Esophagus squamous epithelium (tissue), 5 donors: ENCODE measurements around the gene CLMP. TPM values are rescaled to one million over a fixed set of nuclear protein-coding genes. Genes with fewer than 3 reads are reported as not detected.

ENCODE experiments used
- DNase-seq: peaks from one replicate; lab custom pipeline; 2025; lab: John Stamatoyannopoulos, UW
- H3K27ac ChIP-seq, 4 donors: fragments of 200-600 bp; sonication (generic); one replicate each; pipeline ENCODE4 v1.5.1; 2016 to 2019; ENCODE audit warnings: mild to moderate bottlenecking in 1 of 4
- H3K27me3 ChIP-seq, 4 donors: fragments of 200-600 bp; sonication (generic); 1 replicate in 3 of 4; 2 replicates in 1 of 4; pipeline versions ENCODE4 v1.5.1 to v1.6.0; 2017 to 2021; ENCODE audit warnings: antibody characterized with exemption in 1 of 4
- H3K36me3 ChIP-seq, 3 donors: fragments of 200-600 bp; sonication (generic); one replicate each; pipeline ENCODE4 v1.5.1; 2016 to 2019
- H3K4me1 ChIP-seq, 3 donors: fragments of 200-600 bp; sonication (generic); one replicate each; pipeline ENCODE4 v1.5.1; 2017 to 2019
- H3K4me3 ChIP-seq, 4 donors: fragments of 200-600 bp; sonication (generic); 1 replicate in 3 of 4; 2 replicates in 1 of 4; pipeline ENCODE4 v1.5.1; 2016 to 2019; ENCODE audit warnings: mild to moderate bottlenecking in 2 of 4, moderate library complexity in 1 of 4
- H3K9me3 ChIP-seq, 3 donors: fragments of 200-600 bp; sonication (generic); one replicate each; pipeline ENCODE4 v1.5.1; 2016 to 2019
- POLR2A ChIP-seq, 4 donors: fragments of 450-650 bp; IDR thresholded peaks; one replicate each; pipeline ENCODE4 v1.6.1; 2017; ENCODE audit warnings: antibody characterized with exemption in 4 of 4, mild to moderate bottlenecking in 4 of 4, moderate library complexity in 3 of 4
- WGBS, 2 donors: methylation state at CpG; one replicate each; pipeline ENCODE4 v1.1.5; 2018; 5-methylcytosine and 5-hydroxymethylcytosine counted together
- intact Hi-C: fragments of 100-400 bp; cut with DNase I; formaldehyde crosslinking; loops from one replicate; pipeline ENCODE4 v1.15.0; 2022
- small RNA-seq, 4 donors: library from RNA; depleted of rRNA; stranded (forward); fragments of <200 nt; gene quantifications; one replicate each; pipeline ENCODE3, GENCODE V24; 2016
- total RNA-seq, 4 donors: library from RNA; depleted of rRNA; stranded (reverse); fragments of >200 nt; gene quantifications; one replicate each; pipeline ENCODE4 v1.1.0, GENCODE V29; 2016
- TF ChIP-seq, protein P1 (sequence below), 6 experiments: fragments of 450-650 bp in 4 of 6; fragments of 200-600 bp in 2 of 6; sonication (generic) in 2 of 6; IDR thresholded peaks; one replicate each; pipeline ENCODE4 v1.5.1; 2016 to 2019; ENCODE audit warnings: antibody characterized with exemption in 6 of 6, mild to moderate bottlenecking in 4 of 6, moderate library complexity in 4 of 6
- donor health status: DM: yes; HTN: yes; CAD: no.

CLMP gene
- total RNA-seq, 4 donors from 2014 or later: 4.8 to 47.9 (median 15.2) TPM

DNA sequence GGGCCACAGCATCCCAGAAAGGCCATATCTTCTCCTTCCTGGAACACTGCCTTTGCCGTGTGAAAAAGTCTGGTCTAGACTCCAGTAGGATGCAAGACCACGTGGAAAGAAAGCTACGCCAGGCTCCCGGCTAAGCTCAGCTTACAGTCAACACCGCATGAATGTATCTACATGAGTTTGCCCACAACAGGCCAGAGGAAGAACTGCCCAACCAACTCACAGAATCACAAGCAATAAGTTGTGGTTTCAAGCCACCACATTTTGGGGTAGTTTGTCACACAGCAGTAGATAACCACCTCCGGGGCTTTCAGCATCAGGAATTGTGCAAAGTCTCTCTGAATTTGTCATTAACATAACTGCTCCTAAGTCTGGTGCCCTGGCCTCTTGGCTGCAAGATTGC, 160.5 kb downstream of the CLMP start:
- DNase-seq: no peak
- no peaks in the 10 kb centered on the region for H3K36me3 ChIP-seq
- H3K9me3 ChIP-seq: no peaks in the 10 kb centered on the region
- no peaks in the 10 kb centered on the region for H3K4me1 ChIP-seq
- intact Hi-C loops: no loop called here
- no peak overlapping the region for H3K4me3 ChIP-seq
- WGBS, 2 donors: 66 to 81% methylated on average over 6 of the region's 6 CpGs
- no peak for TF ChIP-seq POLR2A (IDR thresholded peaks at IDR 0.05)
- TF ChIP-seq, protein P1, sequence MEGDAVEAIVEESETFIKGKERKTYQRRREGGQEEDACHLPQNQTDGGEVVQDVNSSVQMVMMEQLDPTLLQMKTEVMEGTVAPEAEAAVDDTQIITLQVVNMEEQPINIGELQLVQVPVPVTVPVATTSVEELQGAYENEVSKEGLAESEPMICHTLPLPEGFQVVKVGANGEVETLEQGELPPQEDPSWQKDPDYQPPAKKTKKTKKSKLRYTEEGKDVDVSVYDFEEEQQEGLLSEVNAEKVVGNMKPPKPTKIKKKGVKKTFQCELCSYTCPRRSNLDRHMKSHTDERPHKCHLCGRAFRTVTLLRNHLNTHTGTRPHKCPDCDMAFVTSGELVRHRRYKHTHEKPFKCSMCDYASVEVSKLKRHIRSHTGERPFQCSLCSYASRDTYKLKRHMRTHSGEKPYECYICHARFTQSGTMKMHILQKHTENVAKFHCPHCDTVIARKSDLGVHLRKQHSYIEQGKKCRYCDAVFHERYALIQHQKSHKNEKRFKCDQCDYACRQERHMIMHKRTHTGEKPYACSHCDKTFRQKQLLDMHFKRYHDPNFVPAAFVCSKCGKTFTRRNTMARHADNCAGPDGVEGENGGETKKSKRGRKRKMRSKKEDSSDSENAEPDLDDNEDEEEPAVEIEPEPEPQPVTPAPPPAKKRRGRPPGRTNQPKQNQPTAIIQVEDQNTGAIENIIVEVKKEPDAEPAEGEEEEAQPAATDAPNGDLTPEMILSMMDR (IDR thresholded peaks at IDR 0.05): no peak
- H3K27me3 ChIP-seq: no peaks in the 10 kb centered on the region
- H3K27ac ChIP-seq: no peak overlapping the region

DNA sequence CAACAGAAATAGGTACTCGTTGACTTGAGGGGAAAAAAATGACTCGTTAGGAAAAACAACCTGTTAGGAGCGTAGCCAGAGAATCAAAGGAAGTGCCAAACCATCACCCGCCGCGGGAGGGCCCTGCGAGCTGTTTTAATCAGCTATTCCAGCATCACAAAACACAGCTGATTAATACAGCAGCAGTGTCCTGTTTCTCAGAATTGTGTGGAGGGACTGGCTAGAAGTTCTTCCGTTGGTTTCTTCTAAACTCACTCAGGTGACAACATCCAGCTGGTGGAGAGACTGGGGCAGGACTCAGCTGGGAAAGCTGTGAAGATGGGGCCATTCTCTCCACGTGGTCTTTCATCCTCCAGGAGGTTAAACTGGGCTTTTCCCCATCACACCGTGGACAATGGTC, 161.2 kb downstream of the CLMP start:
- H3K4me1 ChIP-seq: no peaks in the 10 kb centered on the region
- H3K27me3 ChIP-seq: no peaks in the 10 kb centered on the region
- intact Hi-C loops: no loop called here
- TF ChIP-seq, protein P1 (IDR thresholded peaks at IDR 0.05): peak in 1 of 6 experiments; percentile 19
- TF ChIP-seq POLR2A (IDR thresholded peaks at IDR 0.05): no peak
- H3K9me3 ChIP-seq: no peaks in the 10 kb centered on the region
- 43 to 50% methylated on average over 10 of the region's 10 CpGs for WGBS, 2 donors
- no peak overlapping the region for H3K4me3 ChIP-seq
- H3K36me3 ChIP-seq: no peaks in the 10 kb centered on the region
- DNase-seq: no peak
- H3K27ac ChIP-seq: no peak overlapping the region

DNA sequence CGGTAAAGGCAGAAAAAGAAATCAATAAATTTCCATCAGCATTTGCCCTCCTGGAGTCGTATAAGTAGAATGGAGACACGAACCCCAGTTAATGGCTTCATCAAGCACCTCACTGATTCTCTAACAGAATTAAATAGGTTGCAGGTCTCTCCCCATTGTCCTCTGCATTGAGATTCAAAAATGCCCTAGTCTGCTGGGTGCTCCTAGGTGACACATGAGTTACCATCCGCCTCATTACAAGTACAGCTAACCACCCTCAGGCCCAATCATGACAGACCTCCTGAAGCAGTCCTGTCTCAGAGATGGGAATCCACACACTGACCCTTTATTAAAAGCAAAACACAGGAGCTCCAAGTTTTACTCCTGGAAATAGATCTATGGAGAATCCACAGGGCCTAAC, 164.5 kb downstream of the CLMP start:
- Histone ChIP-seq H3K27me3 (peaks cover 0 to 6% (median 0%) of the 10 kb centered on the region in 4 donors), H3K27ac (no peak overlapping the region), H3K36me3 (no peaks in the 10 kb centered on the region), H3K9me3 (no peaks in the 10 kb centered on the region), H3K4me1 (no peaks in the 10 kb centered on the region), H3K4me3 (no peak overlapping the region)
- TF ChIP-seq, protein P1 (IDR thresholded peaks at IDR 0.05): no peak
- no peak for TF ChIP-seq POLR2A (IDR thresholded peaks at IDR 0.05)
- intact Hi-C loops: no loop called here
- no peak for DNase-seq
- WGBS, 2 donors: 81 to 88% methylated on average over 3 to 4 of the region's 4 CpGs

DNA sequence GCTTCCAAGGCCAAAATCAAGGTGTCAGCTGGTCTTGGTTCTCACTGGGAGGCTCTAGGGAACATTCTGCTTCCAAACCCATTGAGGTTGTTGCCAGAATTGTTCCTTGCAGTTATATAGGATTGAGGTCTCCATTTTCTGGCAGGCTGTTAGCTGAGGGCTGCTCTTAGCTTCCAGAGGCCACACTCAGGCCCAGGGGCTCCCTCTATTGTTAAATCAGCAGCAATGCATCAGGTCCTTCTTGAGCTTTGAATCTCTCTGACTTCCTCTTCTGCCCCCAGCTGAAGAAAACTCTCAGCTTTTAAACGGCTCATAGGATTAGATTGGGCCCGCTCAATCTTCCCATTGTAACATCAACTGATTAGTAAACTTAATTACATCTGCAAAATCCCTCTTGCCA, 174.1 kb downstream of the CLMP start:
- Histone ChIP-seq H3K4me3 (no peak overlapping the region), H3K4me1 (peaks cover 0 to 8% (median 5%) of the 10 kb centered on the region in 3 donors), H3K9me3 (no peaks in the 10 kb centered on the region), H3K36me3 (no peaks in the 10 kb centered on the region), H3K27me3 (peaks cover 0 to 46% (median 2%) of the 10 kb centered on the region in 4 donors), H3K27ac (no peak overlapping the region)
- 23 to 36% methylated on average over 2 of the region's 2 CpGs for WGBS, 2 donors
- intact Hi-C loops: loop anchor here (5.0 kb wide), 1 partner anchor 159 kb away; no protein-coding TSS in a partner anchor
- no peak for DNase-seq
- TF ChIP-seq, protein P1 (IDR thresholded peaks at IDR 0.05): peak in 3 of 6 experiments; percentile 12 to 47 (median 25)
- TF ChIP-seq POLR2A (IDR thresholded peaks at IDR 0.05): no peak

Small RNA genes lying within 50 kb of the gene (small RNA-seq; reads per million reads assigned to genes)
- 0 reads per million in 4 donors for gene RPL31P47
- 0 reads per million in 4 donors for gene SNORD14C
- 0 reads per million in 4 donors for gene SNORD14D
- gene SNORD14E: 218 to 856 (median 689) reads per million in 4 donors

Other genes with a start within 250 kb of the CLMP start
- gene BSX, start 213.4 kb downstream of the CLMP start, total RNA-seq: not detected
- 1,000 to 10,000 TPM in 2 of 4 donors, 100 to 1,000 TPM in 2; 767 to 1,626 (median 1,046) TPM for gene HSPA8, start 133.1 kb downstream of the CLMP start, total RNA-seq
- 1 to 10 TPM in 3 of 4 donors, under 1 TPM in 1; 0.61 to 1.7 (median 1.1) TPM for gene GRAMD1B, start 235.0 kb upstream of the CLMP start, total RNA-seq